Trophoblast cell (in vitro differentiated cells and primary cell): ENCODE results near the gene ARPP21.
A peak's percentile ranks its signal among the peaks of the same experiment; 100 is the strongest.
"Not testable (repeated sequence)": the region's sequence is repeated elsewhere in the genome, so short reads cannot be mapped to it uniquely, and the experiment has no call there.

Source experiments
- DNase-seq, 2 donors: peaks; one replicate each; pipeline ENCODE4 v3.0.0-alpha.2; 2016
- H2AFZ ChIP-seq: 2 replicates; pipeline ENCODE4 v1.6.1; 2013; ENCODE audit warnings: low read length, moderate library complexity, mild to moderate bottlenecking; ENCODE audit not compliant: insufficient read depth, poor library complexity
- H2AK5ac ChIP-seq: 2 replicates; pipeline ENCODE4 v1.6.1; 2013; ENCODE audit warnings: mild to moderate bottlenecking, low read length
- H2BK120ac ChIP-seq: 2 replicates; pipeline ENCODE4 v1.6.1; 2013; ENCODE audit warnings: low read length, mild to moderate bottlenecking, moderate library complexity; ENCODE audit not compliant: insufficient read depth, poor library complexity
- H2BK12ac ChIP-seq: 2 replicates; pipeline ENCODE4 v1.6.1; 2013; ENCODE audit warnings: mild to moderate bottlenecking, low read length, moderate library complexity
- H2BK5ac ChIP-seq: 2 replicates; pipeline ENCODE4 v1.6.1; 2013; ENCODE audit warnings: low read length, low read depth, moderate library complexity, mild to moderate bottlenecking; ENCODE audit not compliant: poor library complexity
- H3K14ac ChIP-seq: 2 replicates; pipeline ENCODE4 v1.6.1; 2013; ENCODE audit warnings: mild to moderate bottlenecking, low read length
- H3K18ac ChIP-seq: 2 replicates; pipeline ENCODE4 v1.6.1; 2013; ENCODE audit warnings: mild to moderate bottlenecking, low read length
- H3K23ac ChIP-seq: 2 replicates; pipeline ENCODE4 v1.6.1; 2013; ENCODE audit warnings: low read length
- H3K27ac ChIP-seq: 2 replicates; pipeline ENCODE4 v1.5.1; 2013; ENCODE audit warnings: low read depth, mild to moderate bottlenecking, inconsistent platforms, low read length, moderate library complexity
- H3K27me3 ChIP-seq: 2 replicates; pipeline ENCODE4 v1.6.1; 2013; ENCODE audit warnings: inconsistent platforms, mild to moderate bottlenecking, low read length, moderate library complexity; ENCODE audit not compliant: insufficient read depth
- H3K36me3 ChIP-seq, 2 experiments: 1 replicate in 1 of 2; 2 replicates in 1 of 2; pipeline ENCODE4 v1.6.1; 2013; ENCODE audit warnings: low read length in 2 of 2, mild to moderate bottlenecking in 2 of 2, moderate library complexity in 1 of 2; ENCODE audit not compliant: insufficient read depth in 2 of 2, control insufficient read depth in 1 of 2
- H3K4ac ChIP-seq: 2 replicates; pipeline ENCODE4 v1.6.1; 2013; ENCODE audit warnings: low read depth, mild to moderate bottlenecking, low read length, moderate library complexity
- H3K4me1 ChIP-seq, 2 experiments: 1 replicate in 1 of 2; 2 replicates in 1 of 2; pipeline ENCODE4 v1.6.1; 2013; ENCODE audit warnings: low read length in 2 of 2, mild to moderate bottlenecking in 2 of 2, moderate library complexity in 1 of 2; ENCODE audit not compliant: insufficient read depth in 2 of 2, control insufficient read depth in 1 of 2
- H3K4me2 ChIP-seq: 2 replicates; pipeline ENCODE4 v1.6.1; 2013; ENCODE audit warnings: inconsistent platforms, mild to moderate bottlenecking, low read length, moderate library complexity
- H3K4me3 ChIP-seq: 2 replicates; pipeline ENCODE4 v1.5.1; 2013; ENCODE audit warnings: mild to moderate bottlenecking, low read depth, low read length, inconsistent platforms
- H3K79me1 ChIP-seq: one replicate; pipeline ENCODE4 v1.6.1; 2013; ENCODE audit warnings: low read length
- H3K79me2 ChIP-seq: 2 replicates; pipeline ENCODE4 v1.6.1; 2013; ENCODE audit warnings: low read length, mild to moderate bottlenecking; ENCODE audit not compliant: control insufficient read depth, insufficient read depth, poor library complexity
- H3K9ac ChIP-seq: 2 replicates; pipeline ENCODE4 v1.6.1; 2013; ENCODE audit warnings: mild to moderate bottlenecking, low read length
- H3K9me3 ChIP-seq: 2 replicates; pipeline ENCODE4 v1.6.1; 2013; ENCODE audit warnings: low read depth, mild to moderate bottlenecking, control low read depth, inconsistent platforms, low read length; ENCODE audit not compliant: insufficient read depth
- H4K12ac ChIP-seq: 2 replicates; pipeline ENCODE4 v1.6.1; 2013; ENCODE audit warnings: low read depth, mild to moderate bottlenecking, low read length, moderate library complexity
- H4K8ac ChIP-seq: 2 replicates; pipeline ENCODE4 v1.6.1; 2013; ENCODE audit warnings: low read depth, mild to moderate bottlenecking, low read length, moderate library complexity
- H4K91ac ChIP-seq: one replicate; pipeline ENCODE4 v1.6.1; 2013; ENCODE audit warnings: low read depth, mild to moderate bottlenecking, low read length, moderate library complexity
- WGBS: extraction: QIAGEN DNeasy Blood & Tissue Kit; methylation state at CpG from one replicate; pipeline ENCODE4 v1.1.7; 2013; ENCODE audit warnings: missing lambda C conversion rate; ENCODE audit not compliant: insufficient read length, insufficient coverage; ENCODE audit errors: extremely low coverage; 5-methylcytosine and 5-hydroxymethylcytosine counted together

ARPP21 gene

DNA sequence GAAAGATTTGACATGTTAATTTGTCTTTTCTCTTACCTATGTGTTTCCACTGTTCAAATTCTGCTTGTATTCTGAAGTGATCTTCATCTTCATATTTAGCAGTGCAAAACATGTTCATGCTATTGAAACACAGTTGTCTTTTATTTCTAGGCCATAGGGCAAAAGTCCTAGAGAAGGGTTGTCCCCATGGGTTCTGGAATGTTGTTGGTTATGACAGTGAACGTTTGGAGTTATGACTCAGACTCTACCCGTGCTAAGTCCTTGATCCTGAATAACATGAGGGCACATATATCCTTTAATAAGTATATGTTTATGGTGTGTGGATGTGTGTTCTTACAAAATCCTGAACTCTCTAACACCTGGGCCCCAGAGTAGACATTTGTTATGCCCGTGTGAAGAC lies 23.0 kb upstream of the ARPP21 start:
- H2BK120ac ChIP-seq, result no peak overlapping the region
- H3K79me1 ChIP-seq, result no peaks in the 10 kb centered on the region
- H3K27me3 ChIP-seq, result no peaks in the 10 kb centered on the region
- no peaks in the 10 kb centered on the region for H3K9me3 ChIP-seq
- H3K9ac ChIP-seq, result no peak overlapping the region
- no peak overlapping the region for H4K91ac ChIP-seq
- no peak overlapping the region for H2AK5ac ChIP-seq
- H3K4me3 ChIP-seq, result no peak overlapping the region
- no peak overlapping the region for H4K8ac ChIP-seq
- no peak overlapping the region for H2BK12ac ChIP-seq
- no peaks in the 10 kb centered on the region for H3K4me1 ChIP-seq
- H3K14ac ChIP-seq, result no peak overlapping the region
- H3K23ac ChIP-seq, result no peak overlapping the region
- no peak overlapping the region for H2AFZ ChIP-seq
- peak; percentile 35 to 63 for DNase-seq
- no peak overlapping the region for H2BK5ac ChIP-seq
- no peak overlapping the region for H3K18ac ChIP-seq
- no CpG with 5 or more reads among the region's 3 CpGs for WGBS
- H3K4ac ChIP-seq, result no peak overlapping the region
- no peak overlapping the region for H3K4me2 ChIP-seq
- H3K27ac ChIP-seq, result no peak overlapping the region
- H4K12ac ChIP-seq, result no peak overlapping the region
- H3K79me2 ChIP-seq, result no peaks in the 10 kb centered on the region
- H3K36me3 ChIP-seq, result no peaks in the 10 kb centered on the region

DNA sequence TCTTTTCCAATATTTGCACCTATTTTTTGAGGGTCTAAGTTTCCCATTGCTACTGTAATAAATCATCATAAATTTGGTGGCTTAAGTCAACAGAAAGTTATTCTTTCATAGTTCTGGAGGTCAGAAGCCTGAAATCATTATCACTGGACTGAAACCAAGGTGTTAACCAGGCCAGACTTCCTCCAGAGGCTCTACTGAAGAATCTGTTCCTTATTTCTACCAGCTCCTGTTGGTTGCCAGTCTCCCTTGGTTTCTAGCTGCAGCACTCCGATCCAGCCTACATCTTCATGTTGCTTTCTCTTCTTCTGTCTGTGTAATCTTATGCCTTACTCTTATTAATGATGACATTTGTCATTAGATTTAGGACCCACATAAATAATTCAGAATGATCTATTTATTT lies 22.0 kb upstream of the ARPP21 start:
- DNase-seq, result no peak
- no peaks in the 10 kb centered on the region for H3K9me3 ChIP-seq
- no peak overlapping the region for H3K4me2 ChIP-seq
- H4K12ac ChIP-seq, result no peak overlapping the region
- no peak overlapping the region for H3K18ac ChIP-seq
- H3K27ac ChIP-seq, result no peak overlapping the region
- no peaks in the 10 kb centered on the region for H3K27me3 ChIP-seq
- no peaks in the 10 kb centered on the region for H3K79me2 ChIP-seq
- no peak overlapping the region for H2BK120ac ChIP-seq
- no peak overlapping the region for H4K91ac ChIP-seq
- no peak overlapping the region for H2AK5ac ChIP-seq
- H3K14ac ChIP-seq, result no peak overlapping the region
- no peak overlapping the region for H4K8ac ChIP-seq
- no CpG with 5 or more reads among the region's 1 CpG for WGBS
- H3K23ac ChIP-seq, result no peak overlapping the region
- H3K4ac ChIP-seq, result no peak overlapping the region
- no peaks in the 10 kb centered on the region for H3K36me3 ChIP-seq
- no peaks in the 10 kb centered on the region for H3K79me1 ChIP-seq
- H3K4me1 ChIP-seq, result no peaks in the 10 kb centered on the region
- H3K4me3 ChIP-seq, result no peak overlapping the region
- H3K9ac ChIP-seq, result no peak overlapping the region
- H2AFZ ChIP-seq, result no peak overlapping the region
- H2BK5ac ChIP-seq, result no peak overlapping the region
- H2BK12ac ChIP-seq, result no peak overlapping the region

DNA sequence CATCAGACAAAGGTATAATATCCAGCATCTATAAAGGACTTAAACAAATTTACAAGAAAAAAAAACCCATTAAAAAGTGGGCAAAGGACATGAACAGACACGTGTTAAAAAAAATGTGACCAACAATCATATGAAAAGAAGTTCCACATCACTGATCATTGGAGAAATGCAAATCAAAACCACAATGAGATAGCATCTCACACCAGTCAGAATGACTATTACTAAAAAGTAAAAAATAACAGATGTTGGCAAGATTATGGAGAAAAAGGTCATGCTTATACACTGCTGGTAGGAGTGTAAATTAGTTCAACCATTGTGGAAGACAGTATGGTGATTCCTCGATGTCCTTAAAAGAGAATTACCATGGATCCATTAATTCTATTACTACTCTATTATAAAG lies 19.1 kb upstream of the ARPP21 start:
- H2BK12ac ChIP-seq, H4K8ac ChIP-seq, H4K12ac ChIP-seq, H3K79me1 ChIP-seq, H3K14ac ChIP-seq, H3K27me3 ChIP-seq, H3K79me2 ChIP-seq, H2AK5ac ChIP-seq, DNase-seq, H3K4me2 ChIP-seq, H3K4me3 ChIP-seq, H4K91ac ChIP-seq, H3K18ac ChIP-seq, H3K4me1 ChIP-seq, H3K36me3 ChIP-seq, H2BK120ac ChIP-seq, H3K9me3 ChIP-seq, H2BK5ac ChIP-seq, H3K23ac ChIP-seq, H2AFZ ChIP-seq, H3K4ac ChIP-seq, H3K9ac ChIP-seq, H3K27ac ChIP-seq: not testable (repeated sequence)
- no CpG with 5 or more reads among the region's 2 CpGs for WGBS

DNA sequence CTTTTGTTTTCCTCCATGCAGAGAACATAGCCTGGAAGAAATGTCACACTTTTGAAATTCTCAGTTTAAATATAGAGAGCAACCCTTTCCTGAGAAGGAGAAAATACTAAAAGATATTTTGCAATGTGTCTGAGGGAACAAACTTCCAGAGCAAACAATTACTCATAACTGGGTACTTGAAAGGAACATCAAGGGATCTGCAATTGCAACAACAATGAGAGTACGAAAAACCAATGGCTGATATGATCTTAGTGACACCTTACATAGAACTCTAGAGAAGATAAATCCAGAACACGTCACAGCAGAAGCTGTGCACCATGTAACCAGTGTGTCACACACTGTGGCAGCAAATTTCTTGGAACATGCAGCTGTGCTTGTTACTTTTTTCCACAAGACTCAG lies 14.6 kb upstream of the ARPP21 start:
- WGBS, result no CpG with 5 or more reads among the region's 2 CpGs
- H3K4ac ChIP-seq, result no peak overlapping the region
- no peaks in the 10 kb centered on the region for H3K79me2 ChIP-seq
- H4K91ac ChIP-seq, result no peak overlapping the region
- H3K9ac ChIP-seq, result no peak overlapping the region
- H3K4me3 ChIP-seq, result no peak overlapping the region
- no peak overlapping the region for H2AFZ ChIP-seq
- H3K4me2 ChIP-seq, result no peak overlapping the region
- no peaks in the 10 kb centered on the region for H3K9me3 ChIP-seq
- H3K18ac ChIP-seq, result no peak overlapping the region
- H3K4me1 ChIP-seq, result no peaks in the 10 kb centered on the region
- no peak overlapping the region for H3K27ac ChIP-seq
- peak; percentile 46 to 72 for DNase-seq
- H3K14ac ChIP-seq, result no peak overlapping the region
- H4K8ac ChIP-seq, result no peak overlapping the region
- no peak overlapping the region for H4K12ac ChIP-seq
- no peak overlapping the region for H2BK12ac ChIP-seq
- H2BK120ac ChIP-seq, result no peak overlapping the region
- H2AK5ac ChIP-seq, result no peak overlapping the region
- H3K36me3 ChIP-seq, result no peaks in the 10 kb centered on the region
- H3K23ac ChIP-seq, result no peak overlapping the region
- H3K79me1 ChIP-seq, result no peaks in the 10 kb centered on the region
- H2BK5ac ChIP-seq, result no peak overlapping the region
- no peaks in the 10 kb centered on the region for H3K27me3 ChIP-seq
